Body of pancreas (tissue), 4 donors: ENCODE data around the gene CNIH4. TPM values are rescaled to one million over a fixed set of nuclear protein-coding genes. Genes with fewer than 3 reads are reported as not detected.
A peak's percentile ranks its signal among the peaks of the same experiment; 100 is the strongest.

Experiments used
- ATAC-seq: fragments of 150-250 bp; one replicate; pipeline ENCODE4 v1.9.1; 2016
- DNase-seq, 4 donors: peaks; one replicate each; pipeline ENCODE4 v3.0.0-alpha.2; 2019
- H3K27ac ChIP-seq, 4 donors: fragments of 200-600 bp; sonication (generic); 1 replicate in 3 of 4; 2 replicates in 1 of 4; pipeline versions ENCODE4 v1.5.1 to v1.6.1; 2016 to 2019; ENCODE audit warnings: mild to moderate bottlenecking in 1 of 4, mixed read lengths in 1 of 4, moderate library complexity in 1 of 4
- H3K27me3 ChIP-seq, 2 donors: fragments of 200-600 bp; sonication (generic); one replicate each; pipeline ENCODE4 v1.6.0; 2016; ENCODE audit warnings: mild to moderate bottlenecking in 1 of 2
- H3K36me3 ChIP-seq, 2 donors: fragments of 200-600 bp; sonication (generic); replicated peaks in 1 of 2; 2 replicates each; pipeline ENCODE4 v1.5.1; 2016; ENCODE audit warnings: low read depth in 2 of 2; ENCODE audit not compliant: insufficient read depth in 1 of 2
- H3K4me1 ChIP-seq: fragments of 200-600 bp; sonication (generic); one replicate; pipeline ENCODE4 v1.6.0; 2016
- H3K4me3 ChIP-seq, 2 donors: fragments of 200-600 bp; sonication (generic); 1 replicate in 1 of 2; 2 replicates in 1 of 2; pipeline ENCODE4 v1.5.1; 2016 to 2019
- H3K9me3 ChIP-seq, 3 donors: fragments of 200-600 bp; sonication (generic); 1 replicate in 2 of 3; 2 replicates in 1 of 3; pipeline ENCODE4 v1.5.1; 2016
- CTCF ChIP-seq, 7 experiments: fragments of 450-650 bp in 4 of 7; fragments of 200-600 bp in 3 of 7; sonication (generic) in 3 of 7; IDR thresholded peaks; one replicate each; pipeline ENCODE4 v1.5.1; 2016 to 2019; ENCODE audit warnings: antibody characterized with exemption in 7 of 7
- POLR2A ChIP-seq, 3 donors: fragments of 450-650 bp; IDR thresholded peaks; one replicate each; pipeline ENCODE4 v1.6.1; 2016; ENCODE audit warnings: antibody characterized with exemption in 3 of 3, mild to moderate bottlenecking in 2 of 3
- WGBS, 2 donors: methylation state at CpG; one replicate each; pipeline ENCODE4 v1.1.5; 2017; 5-methylcytosine and 5-hydroxymethylcytosine counted together
- intact Hi-C: fragments of 100-400 bp; cut with DNase I; formaldehyde crosslinking; loops from one replicate; pipeline ENCODE4 v1.15.1; 2023
- total RNA-seq, 2 donors: library from RNA; depleted of rRNA; stranded (reverse); fragments of >200 nt; gene quantifications; one replicate each; pipeline ENCODE4 v1.1.0, GENCODE V29; 2016

Gene CNIH4
- total RNA-seq, 2 donors from 2014 or later: 15.0 to 35.3 TPM

DNA sequence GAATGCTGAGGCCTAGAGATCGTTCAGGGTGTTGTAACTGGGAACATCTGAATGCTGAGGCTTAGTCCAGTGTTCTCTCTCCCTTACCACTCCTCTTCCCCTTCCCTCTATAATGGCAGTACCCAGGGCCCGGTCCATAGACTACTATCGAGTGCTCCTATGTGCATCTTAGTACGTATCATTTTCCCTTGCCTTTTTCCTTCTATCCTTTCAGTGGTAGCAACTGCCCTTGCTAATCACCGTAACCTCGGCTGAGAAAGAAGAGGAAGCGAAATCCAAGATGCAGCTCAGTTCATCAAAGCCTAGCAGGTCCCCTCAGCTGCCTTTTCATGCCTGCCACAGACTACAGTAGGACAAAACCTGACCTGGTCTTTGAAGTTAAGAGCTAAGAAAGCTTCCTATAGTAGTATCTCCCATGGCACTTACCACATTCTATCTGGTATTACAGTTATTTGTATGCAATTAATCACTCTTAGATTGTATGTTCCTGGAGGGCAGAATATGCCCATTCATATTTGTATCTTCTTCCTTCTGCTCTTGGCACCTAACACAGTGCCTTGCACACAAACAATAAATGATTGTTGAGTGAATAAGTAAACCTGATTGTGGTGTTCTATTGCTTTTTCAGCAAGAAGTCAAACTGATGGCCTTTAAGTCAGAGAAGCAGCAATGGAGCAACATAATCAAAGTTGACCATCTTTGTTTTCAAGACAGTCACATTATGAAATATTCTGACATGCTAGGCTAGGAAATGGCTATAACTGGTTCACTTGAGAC lies 22.4 kb downstream of the CNIH4 start:
- DNase-seq (no peak), ATAC-seq (no peak)
- Histone ChIP-seq H3K36me3 (peaks cover 0 to 9% of the 10 kb centered on the region in 2 donors), H3K4me1 (no peaks in the 10 kb centered on the region), H3K9me3 (no peaks in the 10 kb centered on the region), H3K4me3 (no peak overlapping the region), H3K27ac (peak overlapping the region in 1 of 4 donors; percentile 27), H3K27me3 (no peaks in the 10 kb centered on the region)
- intact Hi-C loops: no loop called here
- TF ChIP-seq POLR2A (IDR thresholded peaks at IDR 0.05) (no peak), CTCF (IDR thresholded peaks at IDR 0.05) (no peak)
- WGBS, 2 donors: 87 to 90% methylated on average over 7 of the region's 7 CpGs

- H3K9me3 ChIP-seq: no peaks in the 10 kb centered on the region
- H3K27me3 ChIP-seq: no peaks in the 10 kb centered on the region
- peaks cover 0 to 7% of the 10 kb centered on the region in 2 donors for H3K36me3 ChIP-seq
- TF ChIP-seq POLR2A (IDR thresholded peaks at IDR 0.05) (no peak), CTCF (IDR thresholded peaks at IDR 0.05) (no peak)
- H3K27ac ChIP-seq: no peak overlapping the region
- no peaks in the 10 kb centered on the region for H3K4me1 ChIP-seq
- 54 to 64% methylated on average over 4 of the region's 4 CpGs for WGBS, 2 donors
- H3K4me3 ChIP-seq: no peak overlapping the region
- ATAC-seq (no peak), DNase-seq (peak in 1 of 4 donors; percentile 19)
- intact Hi-C loops: no loop called here
Observed at GRCh38 chr1:224380003-224380402, 23.3 kb downstream of the CNIH4 start.

DNA sequence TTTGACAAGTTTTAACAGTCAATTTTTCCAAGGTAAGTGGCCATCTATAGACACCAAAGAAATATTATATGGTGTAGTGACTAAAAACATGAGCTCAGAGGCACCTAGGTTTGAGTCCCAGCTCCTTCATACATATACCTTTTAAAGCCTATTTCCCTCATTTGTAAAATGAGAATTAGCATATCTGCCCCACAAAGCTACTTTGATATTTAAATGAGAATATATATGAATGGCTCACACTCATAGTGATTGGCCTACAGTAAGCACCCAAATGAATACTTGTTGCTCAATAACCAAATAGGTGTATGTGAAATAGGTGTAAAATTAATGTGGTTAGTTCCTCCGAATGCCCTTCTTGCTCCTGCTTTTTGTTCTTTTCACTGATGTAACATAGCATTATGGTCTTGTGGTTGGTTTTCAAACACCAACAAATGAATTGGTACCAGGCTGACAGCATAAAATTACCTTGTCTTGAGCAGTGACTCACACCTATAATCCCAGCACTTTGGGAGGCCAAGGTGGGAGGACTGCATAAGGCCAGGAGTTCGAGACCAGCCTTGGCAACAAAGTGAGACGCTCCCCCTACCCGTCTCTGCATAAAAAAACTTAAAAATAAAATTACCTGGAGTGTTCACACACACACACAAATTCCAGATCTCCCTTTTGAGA lies 25.3 kb downstream of the CNIH4 start:
- Histone ChIP-seq H3K27ac (no peak overlapping the region), H3K9me3 (no peaks in the 10 kb centered on the region), H3K27me3 (no peaks in the 10 kb centered on the region), H3K4me3 (no peak overlapping the region), H3K4me1 (no peaks in the 10 kb centered on the region), H3K36me3 (no peaks in the 10 kb centered on the region)
- WGBS, 2 donors: 87 to 92% methylated on average over 4 of the region's 4 CpGs
- TF ChIP-seq CTCF (IDR thresholded peaks at IDR 0.05): no peak
- no peak for TF ChIP-seq POLR2A (IDR thresholded peaks at IDR 0.05)
- DNase-seq (no peak), ATAC-seq (no peak)
- intact Hi-C loops: no loop called here

- Histone ChIP-seq H3K27ac (no peak overlapping the region), H3K9me3 (no peaks in the 10 kb centered on the region), H3K4me1 (no peaks in the 10 kb centered on the region)
Observed at GRCh38 chr1:224383218-224383617, 26.5 kb downstream of the CNIH4 start.

More at GRCh38 chr1:224383218-224383617, 26.5 kb downstream of the CNIH4 start:
- Histone ChIP-seq H3K4me3 (no peak overlapping the region), H3K36me3 (peaks cover 0 to 2% of the 10 kb centered on the region in 2 donors), H3K27me3 (no peaks in the 10 kb centered on the region)
- DNase-seq: no peak
- no peak for ATAC-seq
- no peak for TF ChIP-seq CTCF (IDR thresholded peaks at IDR 0.05)
- no peak for TF ChIP-seq POLR2A (IDR thresholded peaks at IDR 0.05)
- WGBS, 2 donors: 82 to 84% methylated on average over 3 of the region's 3 CpGs
- intact Hi-C loops: no loop called here
